ENCODE measurements around the gene ATP9B. TPM values are rescaled to one million over a fixed set of nuclear protein-coding genes. Genes with fewer than 3 reads are reported as not detected.

ATP9B gene
- total RNA-seq, 1 donor from 2014 or later: 69.1 TPM

GRCh38 chr18:79334496-79335233, 265.5 kb downstream of the ATP9B start:
- no peak for DNase-seq

GRCh38 chr18:79335833-79336360, 266.7 kb downstream of the ATP9B start:
- DNase-seq: no peak

- no peak for DNase-seq
These were observed 267.5 kb downstream of the ATP9B start for GRCh38 chr18:79336556-79337142.

GRCh38 chr18:79337184-79337583, 268.0 kb downstream of the ATP9B start:
- DNase-seq: no peak

GRCh38 chr18:79337620-79338019, 268.4 kb downstream of the ATP9B start:
- DNase-seq: no peak

GRCh38 chr18:79339094-79339908, 270.1 kb downstream of the ATP9B start:
- DNase-seq: no peak

- DNase-seq: no peak
These were observed 274.5 kb downstream of the ATP9B start for GRCh38 chr18:79343567-79344207.

GRCh38 chr18:79344208-79344581, 275.0 kb downstream of the ATP9B start:
- no peak for DNase-seq

- DNase-seq: no peak
These were observed 276.2 kb downstream of the ATP9B start for GRCh38 chr18:79345366-79345765.

- no peak for DNase-seq
These were observed 276.8 kb downstream of the ATP9B start for GRCh38 chr18:79345981-79346380.

GRCh38 chr18:79348066-79348465, 278.9 kb downstream of the ATP9B start:
- DNase-seq: no peak

GRCh38 chr18:79352432-79352831, 283.2 kb downstream of the ATP9B start:
- no peak for DNase-seq

- DNase-seq: no peak
These were observed 284.1 kb downstream of the ATP9B start for GRCh38 chr18:79353267-79353666.

- DNase-seq: no peak
These were observed 285.2 kb downstream of the ATP9B start for GRCh38 chr18:79354350-79354749.

- DNase-seq: no peak
These were observed 286.5 kb downstream of the ATP9B start for GRCh38 chr18:79355433-79356335.

GRCh38 chr18:79356435-79356834, 287.2 kb downstream of the ATP9B start:
- no peak for DNase-seq

GRCh38 chr18:79360933-79361332, 291.7 kb downstream of the ATP9B start:
- DNase-seq: no peak

- no peak for DNase-seq
These were observed 292.8 kb downstream of the ATP9B start for GRCh38 chr18:79361766-79362522.

GRCh38 chr18:79365701-79366100, 296.5 kb downstream of the ATP9B start:
- DNase-seq: no peak

GRCh38 chr18:79366177-79367094, 297.2 kb downstream of the ATP9B start:
- DNase-seq: no peak

All from occipital lobe (tissue), 2 donors.